ENCODE measurements around the gene ABCA13.

Gene ABCA13

GRCh38 chr7:48168159-48168558, 3.1 kb upstream of the ABCA13 start:
- no peaks in the 10 kb centered on the region for H3K36me3 ChIP-seq
- no peaks in the 10 kb centered on the region for H3K4me1 ChIP-seq
- TF ChIP-seq, protein P1, sequence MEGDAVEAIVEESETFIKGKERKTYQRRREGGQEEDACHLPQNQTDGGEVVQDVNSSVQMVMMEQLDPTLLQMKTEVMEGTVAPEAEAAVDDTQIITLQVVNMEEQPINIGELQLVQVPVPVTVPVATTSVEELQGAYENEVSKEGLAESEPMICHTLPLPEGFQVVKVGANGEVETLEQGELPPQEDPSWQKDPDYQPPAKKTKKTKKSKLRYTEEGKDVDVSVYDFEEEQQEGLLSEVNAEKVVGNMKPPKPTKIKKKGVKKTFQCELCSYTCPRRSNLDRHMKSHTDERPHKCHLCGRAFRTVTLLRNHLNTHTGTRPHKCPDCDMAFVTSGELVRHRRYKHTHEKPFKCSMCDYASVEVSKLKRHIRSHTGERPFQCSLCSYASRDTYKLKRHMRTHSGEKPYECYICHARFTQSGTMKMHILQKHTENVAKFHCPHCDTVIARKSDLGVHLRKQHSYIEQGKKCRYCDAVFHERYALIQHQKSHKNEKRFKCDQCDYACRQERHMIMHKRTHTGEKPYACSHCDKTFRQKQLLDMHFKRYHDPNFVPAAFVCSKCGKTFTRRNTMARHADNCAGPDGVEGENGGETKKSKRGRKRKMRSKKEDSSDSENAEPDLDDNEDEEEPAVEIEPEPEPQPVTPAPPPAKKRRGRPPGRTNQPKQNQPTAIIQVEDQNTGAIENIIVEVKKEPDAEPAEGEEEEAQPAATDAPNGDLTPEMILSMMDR (IDR thresholded peaks at IDR 0.05; ENCODE audit: low read depth, low read length) = no peak
- H3K9me3 ChIP-seq = no peaks in the 10 kb centered on the region
- H3K27me3 ChIP-seq = peaks cover 4% of the 10 kb centered on the region; the same call in 1 of the 2 replicates
- no peak for DNase-seq
- no peak overlapping the region for H3K4me3 ChIP-seq (ENCODE audit: low read depth, low read length)

DNA sequence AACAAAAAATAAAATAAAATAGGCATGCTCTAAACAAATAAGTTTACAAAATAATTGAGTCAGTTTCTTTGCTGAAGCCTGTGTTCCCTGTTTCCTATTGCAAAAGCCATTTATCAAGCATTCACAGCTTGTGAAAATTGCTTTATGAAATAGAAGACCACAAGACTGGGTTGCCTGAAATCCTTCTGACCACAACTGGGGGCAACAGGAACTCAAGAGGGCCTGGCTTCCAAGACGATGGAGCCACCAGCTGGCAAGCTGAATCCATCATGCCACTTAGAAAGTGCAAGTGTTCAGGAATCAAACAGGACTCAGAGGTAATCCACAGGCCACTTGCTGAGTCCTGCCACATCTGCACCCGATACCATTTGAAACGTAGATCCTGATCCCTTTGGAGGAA, 752 bp upstream of the ABCA13 start:
- H3K4me3 ChIP-seq (ENCODE audit: low read depth, low read length) = no peak overlapping the region
- H3K9me3 ChIP-seq = no peaks in the 10 kb centered on the region
- DNase-seq = no peak
- peaks cover 4% of the 10 kb centered on the region; the same call in 1 of the 2 replicates for H3K27me3 ChIP-seq
- no peaks in the 10 kb centered on the region for H3K4me1 ChIP-seq
- no peaks in the 10 kb centered on the region for H3K36me3 ChIP-seq
- TF ChIP-seq, protein P1 (IDR thresholded peaks at IDR 0.05; ENCODE audit: low read depth, low read length) = no peak

DNA sequence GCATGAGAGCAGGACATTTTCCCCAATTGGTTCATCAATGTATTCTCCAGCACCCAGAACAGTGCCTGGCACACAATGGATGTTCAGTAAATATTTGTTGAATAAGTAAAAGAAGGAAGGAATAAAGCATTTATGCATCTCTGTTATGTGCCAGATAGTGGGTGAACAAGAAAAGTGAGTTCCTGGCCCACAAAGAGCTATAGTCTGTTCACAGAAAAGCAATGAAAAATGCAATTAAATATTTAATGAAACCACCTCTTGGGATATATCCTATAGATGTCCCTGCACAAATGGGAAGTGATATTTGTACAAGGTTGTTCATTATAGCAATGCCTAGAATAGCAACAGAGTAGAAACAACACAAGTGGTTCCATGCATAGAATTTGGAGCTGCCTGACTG, 2.1 kb downstream of the ABCA13 start:
- peaks cover 4% of the 10 kb centered on the region; the same call in 1 of the 2 replicates for H3K27me3 ChIP-seq
- H3K36me3 ChIP-seq = no peaks in the 10 kb centered on the region
- H3K9me3 ChIP-seq = no peaks in the 10 kb centered on the region
- TF ChIP-seq, protein P1 (IDR thresholded peaks at IDR 0.05; ENCODE audit: low read depth, low read length) = no peak
- H3K4me3 ChIP-seq (ENCODE audit: low read depth, low read length) = no peak overlapping the region
- H3K4me1 ChIP-seq = no peaks in the 10 kb centered on the region
- no peak for DNase-seq

- peaks cover 4% of the 10 kb centered on the region; the same call in 1 of the 2 replicates for H3K27me3 ChIP-seq
- no peaks in the 10 kb centered on the region for H3K9me3 ChIP-seq
- H3K4me1 ChIP-seq = no peaks in the 10 kb centered on the region
- H3K36me3 ChIP-seq = no peaks in the 10 kb centered on the region
- H3K4me3 ChIP-seq (ENCODE audit: low read depth, low read length) = no peak overlapping the region
- TF ChIP-seq, protein P1 (IDR thresholded peaks at IDR 0.05; ENCODE audit: low read depth, low read length) = no peak
- DNase-seq = no peak
These were observed 2.6 kb downstream of the ABCA13 start for GRCh38 chr7:48173756-48174382.

- DNase-seq = no peak
- Histone ChIP-seq H3K36me3 (no peaks in the 10 kb centered on the region), H3K9me3 (no peaks in the 10 kb centered on the region), H3K27me3 (peaks cover 4% of the 10 kb centered on the region; the same call in 1 of the 2 replicates), H3K4me3 (ENCODE audit: low read depth, low read length) (no peak overlapping the region), H3K4me1 (no peaks in the 10 kb centered on the region)
- TF ChIP-seq, protein P1 (IDR thresholded peaks at IDR 0.05; ENCODE audit: low read depth, low read length) = no peak
These were observed 3.8 kb downstream of the ABCA13 start for GRCh38 chr7:48175019-48175418.

DNA sequence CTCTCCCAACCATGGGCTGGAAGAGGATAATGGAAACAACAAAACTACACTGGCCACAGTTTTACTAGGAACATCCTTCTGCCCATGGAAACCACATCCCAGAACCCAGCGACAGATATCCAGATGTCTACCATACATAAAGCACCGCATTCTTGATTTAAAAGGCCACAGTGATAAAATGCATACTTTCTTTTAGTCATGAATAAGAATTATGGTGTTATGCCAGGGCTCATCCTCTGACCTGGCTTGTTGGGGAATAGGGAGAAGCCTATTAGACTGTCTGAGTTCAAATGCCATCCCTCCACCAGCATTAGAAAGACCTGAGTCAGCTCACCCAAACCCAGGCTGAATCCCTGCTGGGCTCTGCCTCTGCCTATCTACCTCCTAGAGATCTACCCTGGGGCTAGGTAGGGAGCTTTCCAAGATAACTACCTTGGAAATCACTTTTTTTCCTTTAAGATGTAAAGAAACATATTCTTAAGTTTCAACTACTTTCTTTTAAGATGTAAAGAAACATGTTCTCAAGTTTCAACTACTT, 5.2 kb downstream of the ABCA13 start:
- no peak overlapping the region for H3K4me3 ChIP-seq (ENCODE audit: low read depth, low read length)
- peaks cover under 1% of the 10 kb centered on the region; the same call in 1 of the 2 replicates for H3K27me3 ChIP-seq
- DNase-seq = no peak
- no peaks in the 10 kb centered on the region for H3K36me3 ChIP-seq
- no peaks in the 10 kb centered on the region for H3K4me1 ChIP-seq
- TF ChIP-seq, protein P1 (IDR thresholded peaks at IDR 0.05; ENCODE audit: low read depth, low read length) = no peak
- no peaks in the 10 kb centered on the region for H3K9me3 ChIP-seq

All from BE2C (cell line).